MG63 (cell line): ENCODE data around the gene PSMD12. TPM values are rescaled to one million over a fixed set of nuclear protein-coding genes. Genes with fewer than 3 reads are reported as not detected.
A peak's percentile ranks its signal among the peaks of the same experiment; 100 is the strongest.
"Not testable (repeated sequence)": the region's sequence is repeated elsewhere in the genome, so short reads cannot be mapped to it uniquely, and the experiment has no call there.

Experiments used
- DNase-seq: peaks from one replicate; pipeline ENCODE4 v3.0.0-alpha.2; 2020
- H3K27me3 ChIP-seq: fragments of 250-450 bp; sonication (Bioruptor Pico); 2 replicates; pipeline ENCODE4 v1.5.1; 2020; ENCODE audit warnings: mild to moderate bottlenecking, moderate library complexity
- H3K36me3 ChIP-seq: fragments of 250-450 bp; sonication (Bioruptor Pico); 2 replicates; pipeline ENCODE4 v1.5.1; 2020; ENCODE audit warnings: mild to moderate bottlenecking, moderate library complexity
- H3K4me3 ChIP-seq: fragments of 250-450 bp; sonication (Bioruptor Pico); 2 replicates; pipeline ENCODE4 v1.5.1; 2020; ENCODE audit warnings: mild to moderate bottlenecking, moderate library complexity
- H3K9me3 ChIP-seq: fragments of 250-450 bp; sonication (Bioruptor Pico); 2 replicates; pipeline ENCODE4 v1.5.1; 2020; ENCODE audit warnings: mild to moderate bottlenecking, moderate library complexity
- total RNA-seq: library from RNA; depleted of rRNA; stranded (reverse); fragments of >200 nt; shearing (Covaris generic); gene quantifications from 2 replicates; pipeline ENCODE4 v1.2.3, GENCODE V29; 2014; ENCODE audit warnings: low replicate concordance

PSMD12 gene
- total RNA-seq, 1 experiment from 2014 or later: 20.5 TPM

- peak; percentile 84 for DNase-seq
- Histone ChIP-seq H3K9me3 (no peaks in the 10 kb centered on the region), H3K36me3 (no peaks in the 10 kb centered on the region), H3K4me3 (no peak overlapping the region), H3K27me3 (no peaks in the 10 kb centered on the region)
Measured at GRCh38 chr17:67374329-67375053, 8.1 kb upstream of the PSMD12 start.

GRCh38 chr17:67372751-67373150 is 6.4 kb upstream of the PSMD12 start:
- Histone ChIP-seq H3K36me3 (no peaks in the 10 kb centered on the region), H3K27me3 (no peaks in the 10 kb centered on the region), H3K4me3 (no peak overlapping the region), H3K9me3 (no peaks in the 10 kb centered on the region)
- no peak for DNase-seq

- no peak for DNase-seq
- Histone ChIP-seq H3K4me3 (no peak overlapping the region), H3K36me3 (peaks cover 8% of the 10 kb centered on the region), H3K9me3 (no peaks in the 10 kb centered on the region), H3K27me3 (no peaks in the 10 kb centered on the region)
Measured at GRCh38 chr17:67369676-67370075, 3.3 kb upstream of the PSMD12 start.

GRCh38 chr17:67365738-67366192 is 612 bp downstream of the PSMD12 start:
- peak overlapping the region; percentile 82 for H3K4me3 ChIP-seq
- no peaks in the 10 kb centered on the region for H3K27me3 ChIP-seq
- no peaks in the 10 kb centered on the region for H3K9me3 ChIP-seq
- DNase-seq: peak; percentile 32
- H3K36me3 ChIP-seq: peaks cover 41% of the 10 kb centered on the region

- Histone ChIP-seq H3K36me3 (peaks cover 48% of the 10 kb centered on the region), H3K4me3 (peak overlapping the region; percentile 82), H3K27me3 (no peaks in the 10 kb centered on the region), H3K9me3 (no peaks in the 10 kb centered on the region)
- DNase-seq: peak; percentile 12
Measured at GRCh38 chr17:67364847-67365737, 1.3 kb downstream of the PSMD12 start.

GRCh38 chr17:67362173-67362572 is 4.2 kb downstream of the PSMD12 start:
- DNase-seq: no peak
- Histone ChIP-seq H3K27me3 (no peaks in the 10 kb centered on the region), H3K9me3 (no peaks in the 10 kb centered on the region), H3K36me3 (peaks cover 71% of the 10 kb centered on the region), H3K4me3 (no peak overlapping the region)

- Histone ChIP-seq H3K9me3 (no peaks in the 10 kb centered on the region), H3K36me3 (peaks cover 78% of the 10 kb centered on the region), H3K4me3 (no peak overlapping the region), H3K27me3 (no peaks in the 10 kb centered on the region)
- DNase-seq: no peak
Measured at GRCh38 chr17:67360880-67361279, 5.5 kb downstream of the PSMD12 start.

- Histone ChIP-seq H3K36me3 (peaks cover 82% of the 10 kb centered on the region), H3K9me3 (no peaks in the 10 kb centered on the region), H3K27me3 (no peaks in the 10 kb centered on the region), H3K4me3 (no peak overlapping the region)
- peak; percentile 23 for DNase-seq
Measured at GRCh38 chr17:67359960-67360791, 6.2 kb downstream of the PSMD12 start.

- no peak overlapping the region for H3K4me3 ChIP-seq
- peaks cover 87% of the 10 kb centered on the region for H3K36me3 ChIP-seq
- H3K9me3 ChIP-seq: no peaks in the 10 kb centered on the region
- no peak for DNase-seq
- H3K27me3 ChIP-seq: no peaks in the 10 kb centered on the region
Measured at GRCh38 chr17:67358612-67359011, 7.8 kb downstream of the PSMD12 start.

GRCh38 chr17:67353929-67354574 is 12.3 kb downstream of the PSMD12 start:
- no peaks in the 10 kb centered on the region for H3K9me3 ChIP-seq

GRCh38 chr17:67353161-67353560 is 13.2 kb downstream of the PSMD12 start:
- no peaks in the 10 kb centered on the region for H3K27me3 ChIP-seq
- no peak for DNase-seq
- no peaks in the 10 kb centered on the region for H3K9me3 ChIP-seq
- no peak overlapping the region for H3K4me3 ChIP-seq
- peaks cover 91% of the 10 kb centered on the region for H3K36me3 ChIP-seq

More at GRCh38 chr17:67353929-67354574, 12.3 kb downstream of the PSMD12 start:
- DNase-seq: no peak
- Histone ChIP-seq H3K27me3 (no peaks in the 10 kb centered on the region), H3K4me3 (no peak overlapping the region), H3K36me3 (peaks cover 88% of the 10 kb centered on the region)

GRCh38 chr17:67349420-67349819 is 17.0 kb downstream of the PSMD12 start:
- Histone ChIP-seq H3K36me3 (peaks cover 92% of the 10 kb centered on the region), H3K27me3 (no peaks in the 10 kb centered on the region), H3K9me3 (no peaks in the 10 kb centered on the region), H3K4me3 (no peak overlapping the region)
- no peak for DNase-seq

- Histone ChIP-seq H3K36me3 (peaks cover 92% of the 10 kb centered on the region), H3K4me3 (no peak overlapping the region), H3K27me3 (no peaks in the 10 kb centered on the region), H3K9me3 (no peaks in the 10 kb centered on the region)
- DNase-seq: no peak
Measured at GRCh38 chr17:67347826-67348225, 18.6 kb downstream of the PSMD12 start.

- peaks cover 88% of the 10 kb centered on the region for H3K36me3 ChIP-seq
Measured at GRCh38 chr17:67343237-67343636, 23.1 kb downstream of the PSMD12 start.

GRCh38 chr17:67338353-67338752 is 28.0 kb downstream of the PSMD12 start:
- not testable (repeated sequence) for H3K4me3 ChIP-seq, DNase-seq, H3K9me3 ChIP-seq, H3K27me3 ChIP-seq
- H3K36me3 ChIP-seq: peaks cover 46% of the 10 kb centered on the region

More at GRCh38 chr17:67343237-67343636, 23.1 kb downstream of the PSMD12 start:
- Histone ChIP-seq H3K27me3 (no peaks in the 10 kb centered on the region), H3K9me3 (no peaks in the 10 kb centered on the region), H3K4me3 (no peak overlapping the region)
- DNase-seq: no peak

GRCh38 chr17:67336859-67337258 is 29.5 kb downstream of the PSMD12 start:
- H3K36me3 ChIP-seq: peaks cover 31% of the 10 kb centered on the region
- DNase-seq: no peak

More at GRCh38 chr17:67336859-67337258, 29.5 kb downstream of the PSMD12 start:
- no peak overlapping the region for H3K4me3 ChIP-seq
- no peaks in the 10 kb centered on the region for H3K9me3 ChIP-seq
- no peaks in the 10 kb centered on the region for H3K27me3 ChIP-seq
